Activated T-cell treated with anti-CD3 and anti-CD28 coated beads, Interleukin-2, amount 50 U/mL, for 48 hours (primary cell): ENCODE measurements around the gene STIP1.

Source experiments
- DNase-seq, 2 experiments: peaks; one replicate each; pipeline ENCODE4 v3.0.0-alpha.2; 2020

STIP1 gene

GRCh38 chr11:64185693-64186491 lies at the start of gene STIP1:
Gene STIP1 (plus strand): TSS chr11:64186171. CDS start chr11:64186262, 91 bp downstream.
- DNase-seq: peak; percentile 99 to 100

- no peak for DNase-seq
These were observed 49.1 kb upstream of the STIP1 start for GRCh38 chr11:64136765-64137441.

- DNase-seq: no peak
These were observed 47.6 kb upstream of the STIP1 start for GRCh38 chr11:64138398-64138797.

GRCh38 chr11:64139049-64139448 lies 46.9 kb upstream of the STIP1 start:
- no peak for DNase-seq

GRCh38 chr11:64140082-64140481 lies 45.9 kb upstream of the STIP1 start:
- no peak for DNase-seq

- no peak for DNase-seq
These were observed 44.7 kb upstream of the STIP1 start for GRCh38 chr11:64141081-64141783.

- no peak for DNase-seq
These were observed 41.1 kb upstream of the STIP1 start for GRCh38 chr11:64144587-64145472.

GRCh38 chr11:64146036-64146955 lies 39.7 kb upstream of the STIP1 start:
- DNase-seq: peak; percentile 78 to 80

- peak; percentile 82 to 83 for DNase-seq
These were observed 37.6 kb upstream of the STIP1 start for GRCh38 chr11:64148226-64148916.

GRCh38 chr11:64148917-64149617 lies 36.9 kb upstream of the STIP1 start:
- DNase-seq: no peak

GRCh38 chr11:64150051-64150450 lies 35.9 kb upstream of the STIP1 start:
- no peak for DNase-seq

- no peak for DNase-seq
These were observed 35.3 kb upstream of the STIP1 start for GRCh38 chr11:64150481-64151239.

- DNase-seq: no peak
These were observed 34.6 kb upstream of the STIP1 start for GRCh38 chr11:64151337-64151736.

- DNase-seq: peak; percentile 82 to 88
These were observed 32.9 kb upstream of the STIP1 start for GRCh38 chr11:64152841-64153691.

GRCh38 chr11:64153812-64154211 lies 32.2 kb upstream of the STIP1 start:
- no peak for DNase-seq

- no peak for DNase-seq
These were observed 29.5 kb upstream of the STIP1 start for GRCh38 chr11:64156235-64157011.

GRCh38 chr11:64157631-64158394 lies 28.2 kb upstream of the STIP1 start:
- DNase-seq: no peak
